ENCODE results near the gene SHC2. TPM values are rescaled to one million over a fixed set of nuclear protein-coding genes. Genes with fewer than 3 reads are reported as not detected.
A peak's percentile ranks its signal among the peaks of the same experiment; 100 is the strongest.

SHC2 gene
- total and polyA plus RNA-seq, 2 of the 13 experiments (the other 11 are each of a cell fraction or from before 2014, with no cell fraction given) = 9.0 to 18.3 TPM

GRCh38 chr19:378706-379105 lies 82.1 kb downstream of the SHC2 start:
- ChIA-PET CTCF (ENCODE audit: low intra/inter-chr PET ratio, low total read pairs) (no interaction called here), POLR2A (no interaction called here)
- H3K27ac ChIP-seq (ENCODE audit: extremely low read length, insufficient read depth, low read length) = no peak overlapping the region
- H3K4me3 ChIP-seq (replicated peaks in 1 of 3; ENCODE audit: insufficient read depth in 1 of 3, low read depth in 2 of 3, low read length in 3 of 3) = no peak overlapping the region
- H3K79me2 ChIP-seq (ENCODE audit: insufficient read depth, low read length) = no peaks in the 10 kb centered on the region
- H3K4me2 ChIP-seq (ENCODE audit: low read depth, low read length) = no peak overlapping the region
- DNase-seq (ENCODE audit: low spot score) (no peak), FAIRE-seq (no peak), ATAC-seq (peak; percentile 57; the same call in 2 of the 3 replicates)
- H3K27me3 ChIP-seq (ENCODE audit: control insufficient read depth in 1 of 2, insufficient read depth in 2 of 2, low read length in 2 of 2) = peaks cover 13 to 61% of the 10 kb centered on the region in 2 experiments
- no peak overlapping the region for H2AFZ ChIP-seq (ENCODE audit: low read length)
- in situ Hi-C loops (cut with HindIII; ENCODE audit: extremely low pct_ligation_motif_present, low pct_unique_long_range_greater_than_20kb) = no loop called here
- intact Hi-C loops (cut with micrococcal nuclease; ENCODE audit: unreplicated experiment) = no loop called here
- no peaks in the 10 kb centered on the region for H3K4me1 ChIP-seq (ENCODE audit: insufficient read depth, low read length)
- WGBS (ENCODE audit: low lambda C conversion rate) = 22% methylated on average over 6 of the region's 14 CpGs
- H3K9me3 ChIP-seq (ENCODE audit: low read length) = no peaks in the 10 kb centered on the region
- no peaks in the 10 kb centered on the region for H4K20me1 ChIP-seq (ENCODE audit: insufficient read depth, low read length)
- no TSS peak for BruUV-seq (replicated peaks)
- TF ChIP-seq TAF15 (IDR thresholded peaks at IDR 0.05; ENCODE audit: low read depth, low read length, poor library complexity, severe bottlenecking) (no peak), RFXAP (CRISPR knock-in tag; IDR thresholded peaks at IDR 0.05; ENCODE audit: borderline replicate concordance) (no peak), ZNF569 (CRISPR knock-in tag; IDR thresholded peaks at IDR 0.05; ENCODE audit: borderline replicate concordance) (no peak), ZNF180 (CRISPR knock-in tag; IDR thresholded peaks at IDR 0.05; ENCODE audit: borderline replicate concordance, low read depth) (no peak), SNAI1 (CRISPR knock-in tag; IDR thresholded peaks at IDR 0.05; ENCODE audit: borderline replicate concordance) (no peak), U2AF2 (IDR thresholded peaks at IDR 0.05; ENCODE audit: low read depth, low read length) (no peak), ZBTB3 (CRISPR knock-in tag; IDR thresholded peaks at IDR 0.05; ENCODE audit: borderline replicate concordance, low read depth) (no peak), ZNF337 (CRISPR knock-in tag; IDR thresholded peaks at IDR 0.05; ENCODE audit: borderline replicate concordance, low read depth) (no peak)
- no peaks in the 10 kb centered on the region for H3K36me3 ChIP-seq (replicated peaks in 1 of 2; ENCODE audit: control insufficient read depth in 1 of 2, insufficient read depth in 2 of 2, low read length in 2 of 2)
- no peak overlapping the region for H3K9ac ChIP-seq (ENCODE audit: insufficient read depth, low read depth, low read length)
